Esophagus muscularis mucosa (tissue), 3 donors: ENCODE results near the gene TMEM154.

Experiments
- POLR2AphosphoS5 ChIP-seq, 2 donors: sonication (generic); formaldehyde crosslinking; IDR thresholded peaks; one replicate each; pipeline ENCODE4 v1.6.1; 2017; ENCODE audit warnings: antibody characterized with exemption in 2 of 2
- TF ChIP-seq, protein P1 (sequence below), 3 experiments: fragments of 200-600 bp in 2 of 3; fragments of 450-650 bp in 1 of 3; sonication (generic) in 2 of 3; IDR thresholded peaks; one replicate each; pipeline ENCODE4 v1.5.1; 2017 to 2019; ENCODE audit warnings: antibody characterized with exemption in 3 of 3, mild to moderate bottlenecking in 2 of 3, moderate library complexity in 1 of 3

DNA sequence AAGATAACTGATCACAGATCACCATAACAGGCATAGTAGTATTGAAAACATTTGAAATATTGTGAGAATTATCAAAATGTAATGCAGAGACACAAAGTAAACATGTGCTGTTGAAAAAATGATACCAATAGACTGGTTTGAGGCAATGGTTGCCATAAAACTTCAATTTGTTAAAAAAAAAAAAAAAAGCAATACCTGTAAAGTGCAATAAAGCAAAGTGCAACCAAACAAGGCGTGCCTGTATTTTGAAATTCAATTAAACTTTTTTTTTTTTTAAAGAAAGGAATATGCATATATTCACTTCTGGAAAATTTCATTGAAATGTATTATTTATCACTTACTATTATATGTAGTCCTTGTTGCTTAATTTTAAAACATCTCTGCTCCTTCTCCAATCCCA is 27.7 kb downstream of the TMEM154 start:
- no peak for TF ChIP-seq POLR2AphosphoS5 (IDR thresholded peaks at IDR 0.05)
- TF ChIP-seq, protein P1, sequence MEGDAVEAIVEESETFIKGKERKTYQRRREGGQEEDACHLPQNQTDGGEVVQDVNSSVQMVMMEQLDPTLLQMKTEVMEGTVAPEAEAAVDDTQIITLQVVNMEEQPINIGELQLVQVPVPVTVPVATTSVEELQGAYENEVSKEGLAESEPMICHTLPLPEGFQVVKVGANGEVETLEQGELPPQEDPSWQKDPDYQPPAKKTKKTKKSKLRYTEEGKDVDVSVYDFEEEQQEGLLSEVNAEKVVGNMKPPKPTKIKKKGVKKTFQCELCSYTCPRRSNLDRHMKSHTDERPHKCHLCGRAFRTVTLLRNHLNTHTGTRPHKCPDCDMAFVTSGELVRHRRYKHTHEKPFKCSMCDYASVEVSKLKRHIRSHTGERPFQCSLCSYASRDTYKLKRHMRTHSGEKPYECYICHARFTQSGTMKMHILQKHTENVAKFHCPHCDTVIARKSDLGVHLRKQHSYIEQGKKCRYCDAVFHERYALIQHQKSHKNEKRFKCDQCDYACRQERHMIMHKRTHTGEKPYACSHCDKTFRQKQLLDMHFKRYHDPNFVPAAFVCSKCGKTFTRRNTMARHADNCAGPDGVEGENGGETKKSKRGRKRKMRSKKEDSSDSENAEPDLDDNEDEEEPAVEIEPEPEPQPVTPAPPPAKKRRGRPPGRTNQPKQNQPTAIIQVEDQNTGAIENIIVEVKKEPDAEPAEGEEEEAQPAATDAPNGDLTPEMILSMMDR (IDR thresholded peaks at IDR 0.05): no peak
